Activated CD4-positive, alpha-beta T cell treated with anti-CD3 and anti-CD28 coated beads for 4 hours (primary cell): ENCODE results near the gene NR5A1.

Experiments used
- DNase-seq, 2 donors: peaks; one replicate each; pipeline ENCODE4 v3.0.0-alpha.2; 2020

NR5A1 gene

GRCh38 chr9:124479371-124479770 is 27.8 kb downstream of the NR5A1 start:
- no peak for DNase-seq

GRCh38 chr9:124478354-124478753 is 28.8 kb downstream of the NR5A1 start:
- no peak for DNase-seq

GRCh38 chr9:124477648-124478285 is 29.4 kb downstream of the NR5A1 start:
- no peak for DNase-seq

- no peak for DNase-seq
Measured at GRCh38 chr9:124477211-124477647, 30.0 kb downstream of the NR5A1 start.

GRCh38 chr9:124475868-124476690 is 31.1 kb downstream of the NR5A1 start:
- no peak for DNase-seq

- no peak for DNase-seq
Measured at GRCh38 chr9:124475158-124475867, 31.9 kb downstream of the NR5A1 start.

GRCh38 chr9:124474151-124474550 is 33.0 kb downstream of the NR5A1 start:
- DNase-seq, result no peak

- DNase-seq, result no peak
Measured at GRCh38 chr9:124473310-124473709, 33.9 kb downstream of the NR5A1 start.

GRCh38 chr9:124472770-124473169 is 34.4 kb downstream of the NR5A1 start:
- DNase-seq, result no peak

- DNase-seq, result no peak
Measured at GRCh38 chr9:124471761-124472160, 35.4 kb downstream of the NR5A1 start.

GRCh38 chr9:124470726-124471125 is 36.5 kb downstream of the NR5A1 start:
- DNase-seq, result no peak

- no peak for DNase-seq
Measured at GRCh38 chr9:124470306-124470705, 36.9 kb downstream of the NR5A1 start.

GRCh38 chr9:124469011-124469832 is 38.0 kb downstream of the NR5A1 start:
- no peak for DNase-seq

GRCh38 chr9:124468061-124468740 is 39.0 kb downstream of the NR5A1 start:
- DNase-seq, result no peak

GRCh38 chr9:124467410-124468060 is 39.7 kb downstream of the NR5A1 start:
- no peak for DNase-seq

GRCh38 chr9:124465736-124466135 is 41.5 kb downstream of the NR5A1 start:
- no peak for DNase-seq

- DNase-seq, result no peak
Measured at GRCh38 chr9:124462739-124463138, 44.5 kb downstream of the NR5A1 start.

GRCh38 chr9:124458441-124458840 is 48.8 kb downstream of the NR5A1 start:
- no peak for DNase-seq

GRCh38 chr9:124457887-124458431 is 49.2 kb downstream of the NR5A1 start:
- no peak for DNase-seq

- DNase-seq, result no peak
Measured at GRCh38 chr9:124457079-124457886, 49.9 kb downstream of the NR5A1 start.
